Thyroid gland (tissue), 4 donors: Measurements from ENCODE around the gene DPP3. TPM values are rescaled to one million over a fixed set of nuclear protein-coding genes. Genes with fewer than 3 reads are reported as not detected.

Source experiments
- DNase-seq, 2 donors: peaks; one replicate each; pipeline ENCODE4 v3.0.0-alpha.2; 2019
- H3K27ac ChIP-seq, 3 donors: fragments of 200-600 bp; sonication (generic); 1 replicate in 2 of 3; 2 replicates in 1 of 3; pipeline ENCODE4 v1.5.1; 2016 to 2019; ENCODE audit warnings: mild to moderate bottlenecking in 1 of 3, moderate library complexity in 1 of 3
- H3K27me3 ChIP-seq: fragments of 200-600 bp; sonication (generic); one replicate; pipeline ENCODE4 v1.5.1; 2019
- H3K36me3 ChIP-seq, 2 donors: fragments of 200-600 bp; sonication (generic); one replicate each; pipeline ENCODE4 v1.5.1; 2016 to 2019
- H3K4me1 ChIP-seq, 2 donors: fragments of 200-600 bp; sonication (generic); one replicate each; pipeline ENCODE4 v1.5.1; 2017 to 2019
- H3K4me3 ChIP-seq, 3 donors: fragments of 200-600 bp; sonication (generic); replicated peaks in 1 of 3; 1 replicate in 2 of 3; 2 replicates in 1 of 3; pipeline ENCODE4 v1.5.1; 2016; ENCODE audit warnings: mild to moderate bottlenecking in 1 of 3
- H3K9me3 ChIP-seq: fragments of 200-600 bp; sonication (generic); one replicate; pipeline ENCODE4 v1.5.1; 2017
- CTCF ChIP-seq, 6 experiments: fragments of 200-600 bp in 3 of 6; fragments of 450-650 bp in 3 of 6; sonication (generic) in 3 of 6; IDR thresholded peaks; one replicate each; pipeline ENCODE4 v1.5.1; 2016 to 2019; ENCODE audit warnings: antibody characterized with exemption in 6 of 6, mild to moderate bottlenecking in 2 of 6, inconsistent platforms in 1 of 6, moderate library complexity in 1 of 6
- POLR2A ChIP-seq, 2 donors: fragments of 450-650 bp; IDR thresholded peaks; one replicate each; pipeline ENCODE4 v1.6.1; 2017; ENCODE audit warnings: antibody characterized with exemption in 2 of 2, mild to moderate bottlenecking in 2 of 2, moderate library complexity in 1 of 2
- WGBS, 2 donors: methylation state at CpG; one replicate each; pipeline ENCODE4 v1.1.5; 2017; 5-methylcytosine and 5-hydroxymethylcytosine counted together
- intact Hi-C: fragments of 100-400 bp; cut with DNase I; formaldehyde crosslinking; loops from one replicate; pipeline ENCODE4 v1.15.1; 2023
- total RNA-seq, 4 donors: library from RNA; depleted of rRNA; stranded (reverse); fragments of >200 nt; gene quantifications; one replicate each; pipeline ENCODE4 v1.2.3, GENCODE V29; 2016

Gene DPP3
- total RNA-seq, 4 donors from 2014 or later = 10.9 to 38.7 (median 35.8) TPM

- TF ChIP-seq CTCF (IDR thresholded peaks at IDR 0.05) (no peak), POLR2A (IDR thresholded peaks at IDR 0.05) (no peak)
- 3% methylated on average over 17 to 24 of the region's 37 CpGs for WGBS, 2 donors
- DNase-seq = peak; percentile 18 to 25
- peak within 1 kb of the TSS in 1 of 3 donors; percentile 58 for H3K27ac ChIP-seq
- H3K27me3 ChIP-seq = no peaks in the 10 kb centered on the region
- intact Hi-C loops = no loop called here
- peaks cover 15 to 16% of the 10 kb centered on the region in 2 donors for H3K4me1 ChIP-seq
- H3K4me3 ChIP-seq = peak within 1 kb of the TSS; percentile 80 to 94 (median 82)
- H3K9me3 ChIP-seq = no peaks in the 10 kb centered on the region
- H3K36me3 ChIP-seq = peaks cover 0 to 4% of the 10 kb centered on the region in 2 donors
Measured at GRCh38 chr11:66546368-66546965, 66.2 kb downstream of the DPP3 start, which contains the start of gene ACTN3. Gene ACTN3 (plus strand): TSS chr11:66546903. CDS start chr11:66546938, 35 bp downstream.

GRCh38 chr11:66546966-66547661 lies 66.9 kb downstream of the DPP3 start:
- no peaks in the 10 kb centered on the region for H3K9me3 ChIP-seq
- TF ChIP-seq CTCF (IDR thresholded peaks at IDR 0.05) (no peak), POLR2A (IDR thresholded peaks at IDR 0.05) (no peak)
- DNase-seq = peak in 1 of 2 donors; percentile 26
- peak overlapping the region in 1 of 3 donors; percentile 94 for H3K4me3 ChIP-seq
- no peaks in the 10 kb centered on the region for H3K27me3 ChIP-seq
- 23 to 40% methylated on average over 18 of the region's 18 CpGs for WGBS, 2 donors
- peaks cover 0 to under 1% of the 10 kb centered on the region in 2 donors for H3K36me3 ChIP-seq
- intact Hi-C loops = no loop called here
- H3K4me1 ChIP-seq = peaks cover 15 to 16% of the 10 kb centered on the region in 2 donors
- peak overlapping the region in 1 of 3 donors; percentile 14 for H3K27ac ChIP-seq

GRCh38 chr11:66547662-66548009 lies 67.4 kb downstream of the DPP3 start:
- Histone ChIP-seq H3K4me3 (no peak overlapping the region), H3K9me3 (no peaks in the 10 kb centered on the region), H3K36me3 (no peaks in the 10 kb centered on the region), H3K4me1 (peaks cover 15 to 16% of the 10 kb centered on the region in 2 donors), H3K27me3 (no peaks in the 10 kb centered on the region), H3K27ac (no peak overlapping the region)
- TF ChIP-seq CTCF (IDR thresholded peaks at IDR 0.05) (no peak), POLR2A (IDR thresholded peaks at IDR 0.05) (no peak)
- intact Hi-C loops = no loop called here
- no peak for DNase-seq
- 32 to 45% methylated on average over 5 of the region's 5 CpGs for WGBS, 2 donors

- no peaks in the 10 kb centered on the region for H3K27me3 ChIP-seq
- no peaks in the 10 kb centered on the region for H3K9me3 ChIP-seq
- 54 to 57% methylated on average over 11 of the region's 11 CpGs for WGBS, 2 donors
- intact Hi-C loops = no loop called here
- no peak for DNase-seq
- H3K4me1 ChIP-seq = peaks cover 15 to 16% of the 10 kb centered on the region in 2 donors
- TF ChIP-seq CTCF (IDR thresholded peaks at IDR 0.05) = no peak
- no peak for TF ChIP-seq POLR2A (IDR thresholded peaks at IDR 0.05)
- H3K27ac ChIP-seq = no peak overlapping the region
- H3K36me3 ChIP-seq = no peaks in the 10 kb centered on the region
- no peak overlapping the region for H3K4me3 ChIP-seq
Measured at GRCh38 chr11:66548041-66548440, 67.8 kb downstream of the DPP3 start.
